ENCODE measurements around the gene TSPAN14. TPM values are rescaled to one million over a fixed set of nuclear protein-coding genes. Genes with fewer than 3 reads are reported as not detected.

The TSPAN14 gene
- total RNA-seq, 1 experiment from 2014 or later = 46.8 TPM

DNA sequence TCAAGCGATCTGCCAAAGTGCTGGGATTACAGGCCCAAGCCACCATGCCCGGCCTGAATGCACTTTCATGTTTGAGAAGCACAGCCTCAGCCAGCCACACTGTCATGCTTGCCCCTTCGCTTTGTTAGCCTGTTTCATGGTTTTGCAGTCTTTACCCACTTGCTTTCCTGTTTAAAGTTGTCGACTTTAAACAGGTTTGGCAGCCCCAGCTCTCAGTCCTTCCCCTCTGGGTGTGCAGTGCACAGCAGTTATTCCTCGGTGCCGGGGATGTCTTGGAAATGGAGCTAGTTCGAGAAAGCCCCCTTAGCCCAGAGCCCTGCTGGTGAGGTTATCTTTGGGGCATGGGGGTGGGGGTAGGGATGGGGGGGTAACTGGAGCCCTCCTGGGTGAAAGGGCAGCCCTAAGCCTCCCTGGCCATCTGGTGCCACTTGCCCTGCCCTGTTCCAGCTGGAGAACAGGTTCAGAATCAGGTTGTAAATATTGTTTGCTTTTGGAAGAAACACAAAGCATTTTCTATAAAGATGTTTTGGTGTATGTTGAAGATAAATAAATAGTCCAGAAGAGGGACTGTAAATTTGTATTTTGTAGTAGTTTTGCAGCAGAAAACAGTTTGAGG is 14.8 kb downstream of the TSPAN14 start:
- H3K9me3 ChIP-seq (ENCODE audit: control insufficient read depth, low read depth, low read length) = no peaks in the 10 kb centered on the region
- Mint-ChIP-seq H3K4me3 (no peak overlapping the region), H3K27me3 (ENCODE audit: low read depth) (peaks cover 53% of the 10 kb centered on the region), H3K9me3 (no peaks in the 10 kb centered on the region), H3K27ac (no peak overlapping the region), H3K4me1 (peaks cover 57 to 71% of the 10 kb centered on the region in 2 experiments), H3K36me3 (ENCODE audit: insufficient read depth in 1 of 3, low read depth in 3 of 3) (peaks cover 8 to 19% (median 19%) of the 10 kb centered on the region in 3 experiments; a peak in 6 of 7 replicates)
- H3K23ac ChIP-seq (ENCODE audit: insufficient read length, low read depth, low read length) = no peak overlapping the region
- no peaks in the 10 kb centered on the region; the same call in 1 of the 2 replicates for H3K27me3 ChIP-seq (ENCODE audit: insufficient read depth, low read length)
- H3K4ac ChIP-seq (ENCODE audit: low read depth, low read length) = no peak overlapping the region
- H2BK15ac ChIP-seq (ENCODE audit: low read depth, low read length) = no peak overlapping the region
- H4K5ac ChIP-seq (ENCODE audit: insufficient read length, low read depth, low read length) = no peak overlapping the region
- H4K91ac ChIP-seq (ENCODE audit: insufficient read length, low read depth, low read length) = no peak overlapping the region
- H3K4me1 ChIP-seq (ENCODE audit: insufficient read depth, low read length) = peaks cover 17% of the 10 kb centered on the region; the same call in 1 of the 2 replicates
- no peak overlapping the region for H2AFZ ChIP-seq (ENCODE audit: low read length)
- no peak overlapping the region for H2BK5ac ChIP-seq (ENCODE audit: insufficient read length, low read length)
- H3K79me2 ChIP-seq (ENCODE audit: insufficient read depth, low read length) = peaks cover 5% of the 10 kb centered on the region; the same call in 1 of the 2 replicates
- no peak overlapping the region for H3K4me2 ChIP-seq (ENCODE audit: insufficient read depth, insufficient read length, low read length)
- WGBS (ENCODE audit: extremely low coverage, insufficient read length, low lambda C conversion rate) = no CpG with 5 or more reads among the region's 7 CpGs
- peaks cover 2% of the 10 kb centered on the region for H3K79me1 ChIP-seq (ENCODE audit: insufficient read depth, low read depth, low read length, poor library complexity, severe bottlenecking)
- H2AK5ac ChIP-seq (ENCODE audit: insufficient read length, low read length) = no peak overlapping the region
- TF ChIP-seq, protein P1, sequence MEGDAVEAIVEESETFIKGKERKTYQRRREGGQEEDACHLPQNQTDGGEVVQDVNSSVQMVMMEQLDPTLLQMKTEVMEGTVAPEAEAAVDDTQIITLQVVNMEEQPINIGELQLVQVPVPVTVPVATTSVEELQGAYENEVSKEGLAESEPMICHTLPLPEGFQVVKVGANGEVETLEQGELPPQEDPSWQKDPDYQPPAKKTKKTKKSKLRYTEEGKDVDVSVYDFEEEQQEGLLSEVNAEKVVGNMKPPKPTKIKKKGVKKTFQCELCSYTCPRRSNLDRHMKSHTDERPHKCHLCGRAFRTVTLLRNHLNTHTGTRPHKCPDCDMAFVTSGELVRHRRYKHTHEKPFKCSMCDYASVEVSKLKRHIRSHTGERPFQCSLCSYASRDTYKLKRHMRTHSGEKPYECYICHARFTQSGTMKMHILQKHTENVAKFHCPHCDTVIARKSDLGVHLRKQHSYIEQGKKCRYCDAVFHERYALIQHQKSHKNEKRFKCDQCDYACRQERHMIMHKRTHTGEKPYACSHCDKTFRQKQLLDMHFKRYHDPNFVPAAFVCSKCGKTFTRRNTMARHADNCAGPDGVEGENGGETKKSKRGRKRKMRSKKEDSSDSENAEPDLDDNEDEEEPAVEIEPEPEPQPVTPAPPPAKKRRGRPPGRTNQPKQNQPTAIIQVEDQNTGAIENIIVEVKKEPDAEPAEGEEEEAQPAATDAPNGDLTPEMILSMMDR (conservative IDR thresholded peaks at IDR 0.05) = no peak
- no peak overlapping the region for H3K27ac ChIP-seq (ENCODE audit: insufficient read length, low read depth, low read length)
- H3K18ac ChIP-seq (ENCODE audit: insufficient read length, low read depth, low read length) = no peak overlapping the region
- no peak overlapping the region for H3K14ac ChIP-seq (ENCODE audit: insufficient read depth, low read length)
- no peak overlapping the region for H2BK12ac ChIP-seq (ENCODE audit: insufficient read length, low read depth, low read length)
- H4K8ac ChIP-seq (replicated peaks; ENCODE audit: insufficient read length, low read depth, low read length) = no peak overlapping the region
- H3K56ac ChIP-seq (ENCODE audit: insufficient read length, low read depth, low read length) = no peak overlapping the region
- H3K23me2 ChIP-seq (ENCODE audit: insufficient read length, low read depth, low read length, poor library complexity, severe bottlenecking) = peaks cover 3% of the 10 kb centered on the region
- H2BK20ac ChIP-seq (ENCODE audit: low read depth, low read length, poor library complexity, severe bottlenecking) = no peak overlapping the region
- no peak overlapping the region for H2BK120ac ChIP-seq (ENCODE audit: low read depth, low read length, poor library complexity, severe bottlenecking)
- no peak overlapping the region for H3K9ac ChIP-seq (ENCODE audit: extremely low read depth, insufficient read length, low read length)
- no peaks in the 10 kb centered on the region for H4K20me1 ChIP-seq (ENCODE audit: control insufficient read depth, insufficient read depth, insufficient read length)
- H3T11ph ChIP-seq (ENCODE audit: low read length) = no peak overlapping the region
- DNase-seq = no peak
